Adrenal gland (tissue), 5 donors: ENCODE data around the gene ANKS1A.

Experiments
- POLR2A ChIP-seq, 2 donors: fragments of 450-650 bp; IDR thresholded peaks; one replicate each; pipeline ENCODE4 v1.6.1; 2017; ENCODE audit warnings: antibody characterized with exemption in 2 of 2, mild to moderate bottlenecking in 2 of 2, moderate library complexity in 1 of 2
- TF ChIP-seq, protein P1 (sequence below), 6 experiments: fragments of 450-650 bp in 4 of 6; fragments of 200-600 bp in 2 of 6; sonication (generic) in 1 of 6; IDR thresholded peaks; 1 replicate in 5 of 6; 2 replicates in 1 of 6; pipeline versions ENCODE4 v1.5.1 to v1.8.0; 2016 to 2021; ENCODE audit warnings: antibody characterized with exemption in 6 of 6, mild to moderate bottlenecking in 2 of 6, moderate library complexity in 1 of 6
- donor health status: DM: no; HTN: no; CAD: no.

- TF ChIP-seq, protein P1, sequence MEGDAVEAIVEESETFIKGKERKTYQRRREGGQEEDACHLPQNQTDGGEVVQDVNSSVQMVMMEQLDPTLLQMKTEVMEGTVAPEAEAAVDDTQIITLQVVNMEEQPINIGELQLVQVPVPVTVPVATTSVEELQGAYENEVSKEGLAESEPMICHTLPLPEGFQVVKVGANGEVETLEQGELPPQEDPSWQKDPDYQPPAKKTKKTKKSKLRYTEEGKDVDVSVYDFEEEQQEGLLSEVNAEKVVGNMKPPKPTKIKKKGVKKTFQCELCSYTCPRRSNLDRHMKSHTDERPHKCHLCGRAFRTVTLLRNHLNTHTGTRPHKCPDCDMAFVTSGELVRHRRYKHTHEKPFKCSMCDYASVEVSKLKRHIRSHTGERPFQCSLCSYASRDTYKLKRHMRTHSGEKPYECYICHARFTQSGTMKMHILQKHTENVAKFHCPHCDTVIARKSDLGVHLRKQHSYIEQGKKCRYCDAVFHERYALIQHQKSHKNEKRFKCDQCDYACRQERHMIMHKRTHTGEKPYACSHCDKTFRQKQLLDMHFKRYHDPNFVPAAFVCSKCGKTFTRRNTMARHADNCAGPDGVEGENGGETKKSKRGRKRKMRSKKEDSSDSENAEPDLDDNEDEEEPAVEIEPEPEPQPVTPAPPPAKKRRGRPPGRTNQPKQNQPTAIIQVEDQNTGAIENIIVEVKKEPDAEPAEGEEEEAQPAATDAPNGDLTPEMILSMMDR (IDR thresholded peaks at IDR 0.05): no peak
- no peak for TF ChIP-seq POLR2A (IDR thresholded peaks at IDR 0.05)
These were observed 194.5 kb downstream of the ANKS1A start for GRCh38 chr6:35083507-35083906.
